A172 (cell line): ENCODE data around the gene TMEM41A. TPM values are rescaled to one million over a fixed set of nuclear protein-coding genes. Genes with fewer than 3 reads are reported as not detected.

Experiments used
- DNase-seq: peaks from one replicate; pipeline ENCODE4 v3.0.0-alpha.2; 2015; ENCODE audit warnings: low spot score
- total RNA-seq: library from RNA; depleted of rRNA; stranded (reverse); fragments of >200 nt; shearing (Covaris generic); gene quantifications from 2 replicates; pipeline ENCODE4 v1.2.3, GENCODE V29; 2014; rRNA removed

TMEM41A gene
- total RNA-seq: 11.0 and 13.2 TPM in 2 replicates

DNA sequence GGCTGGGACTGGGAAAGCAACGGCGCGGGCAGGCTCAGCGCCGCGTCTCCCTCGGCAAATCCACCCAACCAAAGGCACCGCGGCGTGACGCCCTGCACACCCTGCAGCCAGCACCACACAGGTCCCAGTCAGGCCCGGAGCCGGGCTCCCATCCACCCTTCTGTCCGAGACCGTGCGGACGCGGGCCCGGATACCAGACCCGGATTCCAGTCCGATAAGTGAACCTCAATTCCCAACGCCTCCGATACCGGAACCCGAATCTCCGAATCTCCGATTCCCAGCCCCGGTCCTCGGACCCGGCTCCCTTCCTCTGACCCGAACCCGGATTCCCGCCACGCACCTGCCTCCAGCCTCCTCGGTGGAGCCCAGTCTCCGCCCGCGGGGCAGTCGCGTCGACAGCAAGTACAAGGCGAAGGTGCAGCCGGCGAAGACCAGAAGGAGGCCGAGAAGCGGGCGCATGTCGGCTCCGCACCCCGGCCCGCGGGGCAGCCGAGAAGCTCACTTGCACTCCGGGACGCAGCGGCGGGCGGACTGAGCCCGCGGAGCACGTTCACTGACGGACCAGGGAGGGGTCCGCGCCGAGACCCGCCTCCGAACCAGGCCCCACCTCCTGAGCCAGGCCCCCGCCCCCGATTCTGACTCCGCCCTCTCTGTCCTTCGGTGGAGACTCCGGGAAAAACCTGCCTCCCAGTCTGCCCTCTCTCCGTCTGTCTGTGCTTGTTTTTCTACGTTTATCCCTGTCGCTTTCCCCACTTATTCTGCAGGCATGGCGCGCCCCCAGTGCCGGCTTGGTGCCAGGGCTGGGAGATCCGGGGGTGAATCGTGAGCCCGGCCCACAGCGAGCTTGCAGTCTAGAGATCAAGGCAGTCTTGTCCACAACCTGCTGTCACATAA, at the start of gene TMEM41A:
TSS of gene TMEM41A (minus strand) at position 533 of the 894 bp plus-strand sequence. CDS start at position 459, 74 bp downstream.
- peak; percentile 75 for DNase-seq

GRCh38 chr3:185540695-185541094, 41.9 kb upstream of the TMEM41A start:
- DNase-seq: no peak

GRCh38 chr3:185539934-185540333, 41.1 kb upstream of the TMEM41A start:
- no peak for DNase-seq

DNA sequence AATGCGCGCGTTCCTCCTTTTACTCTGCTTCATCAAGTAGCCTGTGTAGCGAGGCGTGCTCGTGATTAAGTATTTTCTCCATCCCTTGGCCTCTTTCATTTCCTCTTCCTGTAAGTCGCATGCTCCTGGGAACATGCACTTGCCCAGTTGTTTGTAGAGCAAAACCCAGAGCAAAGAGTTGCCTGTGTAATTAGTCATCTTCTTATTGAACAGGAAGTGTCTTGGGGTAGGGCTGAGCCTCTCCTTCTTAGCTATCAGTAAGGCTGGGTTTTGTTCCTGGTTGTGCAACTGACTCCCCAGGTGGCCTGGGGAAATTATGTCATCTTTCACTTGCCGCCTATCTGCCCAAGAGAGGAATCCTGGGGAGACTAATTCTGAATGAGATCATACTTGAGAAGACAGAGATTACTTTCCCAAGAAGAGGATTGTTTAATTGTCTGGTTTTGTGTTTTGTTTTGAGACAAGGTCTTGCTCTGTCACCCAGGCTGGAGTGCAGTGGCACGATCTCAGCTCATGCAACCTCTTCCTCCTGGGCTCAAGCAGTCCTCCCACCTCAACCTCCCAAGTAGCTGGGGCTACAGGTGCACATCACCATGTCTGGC, 38.6 kb upstream of the TMEM41A start:
- peak; percentile 99 for DNase-seq

GRCh38 chr3:185534511-185534910, 35.7 kb upstream of the TMEM41A start:
- DNase-seq: no peak

- no peak for DNase-seq
Observed at GRCh38 chr3:185532901-185533300, 34.1 kb upstream of the TMEM41A start.

DNA sequence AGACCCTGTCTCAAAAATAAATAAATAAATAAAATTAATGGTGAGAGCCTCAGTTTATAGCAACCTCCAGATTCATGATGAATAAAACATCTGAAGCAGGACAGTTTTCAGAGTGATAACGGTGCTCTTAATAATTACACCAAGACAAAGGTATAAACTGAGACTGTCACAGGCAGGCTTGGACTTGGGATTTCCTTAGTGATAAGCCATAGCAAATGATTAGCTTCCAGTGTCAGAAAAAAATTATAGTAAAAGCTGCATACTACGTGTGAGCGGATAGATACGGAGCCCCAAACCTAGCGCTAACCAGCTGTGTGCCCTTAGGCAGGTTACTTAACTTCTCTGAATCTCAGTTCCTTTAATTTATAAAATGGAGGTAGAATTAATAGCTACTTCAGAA, 32.0 kb upstream of the TMEM41A start:
- no peak for DNase-seq

DNA sequence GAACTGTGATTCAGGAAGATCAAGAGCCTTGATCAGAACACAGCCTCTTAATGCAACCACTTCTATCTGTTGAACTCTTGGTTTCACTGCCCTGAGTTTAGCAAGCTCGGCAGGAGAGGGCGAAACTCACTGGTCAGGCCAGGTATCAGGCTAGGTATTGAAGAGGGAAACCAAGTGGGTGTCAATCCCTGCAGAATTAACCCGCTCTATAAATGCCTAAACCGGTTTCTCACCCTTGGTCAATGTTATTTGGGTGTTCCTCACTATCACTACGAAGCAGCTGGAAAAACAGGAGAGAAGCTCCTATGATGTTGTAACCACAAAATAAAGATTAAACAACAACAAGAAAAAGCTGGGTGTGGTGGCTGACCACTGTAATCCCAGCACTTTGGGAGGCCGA, 29.7 kb upstream of the TMEM41A start:
- DNase-seq: no peak

DNA sequence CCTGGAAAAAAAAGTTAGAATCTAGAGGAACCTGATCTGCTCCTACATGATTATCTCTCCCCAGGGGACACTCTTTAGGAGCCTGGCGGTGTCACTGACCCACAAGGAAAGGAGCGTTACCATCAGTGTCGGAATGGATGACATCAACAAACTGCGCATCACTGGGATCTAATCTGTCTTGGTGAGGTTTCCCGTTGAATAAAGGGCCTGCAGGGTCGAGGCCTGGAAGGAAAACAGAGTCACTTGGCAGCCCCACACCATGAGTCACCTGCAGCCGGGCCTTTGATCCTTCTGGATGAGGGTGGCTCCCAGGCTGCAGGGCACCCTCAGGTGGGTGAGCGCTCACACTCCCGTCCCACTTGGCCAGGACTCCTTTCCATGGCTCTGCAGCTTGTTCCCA, 28.5 kb upstream of the TMEM41A start:
- DNase-seq: peak; percentile 47

GRCh38 chr3:185526349-185526951, 27.6 kb upstream of the TMEM41A start:
- DNase-seq: no peak

- no peak for DNase-seq
Observed at GRCh38 chr3:185521349-185522138, 22.7 kb upstream of the TMEM41A start.

DNA sequence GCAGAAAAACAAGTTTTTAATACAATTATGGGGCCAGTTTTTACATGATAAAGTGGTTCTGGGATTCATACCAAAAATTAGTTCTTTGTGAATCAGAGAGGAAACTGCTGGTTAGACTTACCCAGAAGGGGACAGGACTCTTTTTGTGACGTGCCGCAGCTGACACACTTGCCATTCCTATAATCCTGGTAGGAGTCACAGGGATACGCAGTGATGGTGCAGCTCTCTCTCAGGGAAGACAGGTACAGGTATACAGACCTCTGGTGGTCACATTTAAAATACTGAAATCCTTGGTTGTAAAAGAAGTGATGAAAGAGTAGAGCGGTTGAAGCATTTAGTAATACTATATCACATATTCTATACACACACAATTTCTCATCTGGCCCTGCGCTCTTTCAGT, 20.2 kb upstream of the TMEM41A start:
- no peak for DNase-seq

DNA sequence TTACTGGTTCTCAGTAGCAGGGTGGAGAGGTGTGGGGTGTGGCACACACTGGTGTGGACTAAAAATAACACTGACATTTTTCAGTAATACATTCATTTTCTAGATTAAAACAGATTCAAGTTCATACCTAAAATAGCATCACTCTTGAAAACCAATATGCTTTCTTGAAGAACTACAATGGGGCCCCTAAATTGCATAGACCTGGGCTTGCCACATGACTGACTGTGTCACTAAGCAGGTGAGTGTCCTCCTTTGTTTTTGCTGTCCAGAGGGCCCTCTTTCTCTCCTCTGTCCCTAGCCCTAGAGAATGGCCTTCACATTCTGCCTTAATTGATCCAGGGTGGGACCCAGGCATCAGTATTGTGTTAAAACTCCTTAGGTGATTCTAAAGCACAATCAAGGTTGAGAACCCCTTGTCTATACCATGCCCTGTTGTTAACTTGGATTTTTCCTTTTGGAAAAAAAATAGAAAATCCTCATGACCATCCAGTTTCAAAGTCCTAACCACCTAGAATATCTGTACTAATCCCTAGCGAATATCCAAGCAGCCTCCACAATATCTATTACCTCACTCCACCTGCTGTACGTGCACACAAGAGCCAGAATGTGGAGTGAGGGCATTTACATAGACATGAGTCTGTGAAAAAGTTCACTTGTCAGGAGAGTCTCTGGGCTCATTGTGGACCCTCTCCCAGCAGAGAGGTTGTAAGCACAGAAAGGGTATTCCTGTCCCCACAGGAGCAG, 18.7 kb upstream of the TMEM41A start:
- DNase-seq: no peak

DNA sequence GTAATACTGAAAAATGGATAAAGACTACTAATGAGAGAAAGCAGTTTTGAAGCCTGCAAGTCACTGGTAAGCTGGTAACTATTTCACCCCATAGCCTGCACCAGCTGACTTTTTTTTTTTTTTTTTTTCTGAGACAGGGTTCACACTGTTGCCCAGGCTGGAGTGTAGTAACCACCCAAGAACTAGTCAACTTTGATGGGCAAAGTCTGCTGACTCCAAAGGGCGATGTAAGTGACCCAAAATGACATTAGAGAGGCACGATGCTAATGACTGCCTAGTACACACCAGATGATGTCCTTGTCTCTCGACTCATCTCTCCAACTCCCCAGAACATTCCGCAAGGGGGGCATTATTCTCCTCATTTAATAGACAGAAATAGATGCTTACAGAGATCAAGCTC, 12.9 kb upstream of the TMEM41A start:
- DNase-seq: no peak

GRCh38 chr3:185508335-185508991, 9.6 kb upstream of the TMEM41A start:
- DNase-seq: no peak

GRCh38 chr3:185507883-185508282, 9.0 kb upstream of the TMEM41A start:
- no peak for DNase-seq

GRCh38 chr3:185504636-185505035, 5.8 kb upstream of the TMEM41A start:
- no peak for DNase-seq

DNA sequence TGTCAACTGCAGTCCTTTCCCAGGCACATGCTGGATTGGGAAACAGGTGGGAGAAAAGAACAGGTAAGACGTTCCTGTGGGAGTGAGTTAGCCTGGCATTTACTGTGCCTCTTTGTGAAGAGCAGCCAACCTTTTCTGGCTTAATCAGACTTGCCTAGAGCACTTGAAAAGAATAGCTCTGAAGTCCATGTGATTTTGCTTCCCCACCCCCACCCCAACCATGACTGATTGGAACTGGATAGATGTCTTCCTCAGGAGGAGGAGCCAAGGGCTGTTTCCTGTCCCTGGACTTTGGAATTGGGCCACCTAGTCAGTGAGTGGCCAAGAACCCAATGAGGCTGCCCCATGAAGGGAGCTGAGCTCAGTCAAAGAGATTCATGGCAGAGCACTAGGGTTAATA, 4.7 kb upstream of the TMEM41A start:
- DNase-seq: no peak

DNA sequence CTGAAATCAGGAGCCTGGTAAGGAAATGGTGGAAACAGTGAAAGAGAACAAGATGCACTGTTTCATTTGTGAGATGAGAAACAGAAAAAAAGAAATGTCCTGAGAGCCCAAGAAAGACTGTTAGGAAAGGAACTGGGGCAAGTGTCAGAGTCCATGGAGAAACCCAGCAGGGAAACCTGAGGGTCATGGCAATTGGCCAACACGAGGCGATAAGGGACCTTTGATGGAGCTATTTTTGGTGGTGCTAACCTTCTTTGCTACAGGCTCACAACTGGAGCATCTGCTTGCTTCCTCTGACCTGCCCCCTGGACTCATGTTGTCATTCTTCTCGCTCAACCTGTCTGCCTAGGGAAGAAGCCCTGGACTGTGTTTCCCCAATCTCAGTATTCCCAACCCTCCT, 4.2 kb upstream of the TMEM41A start:
- no peak for DNase-seq

DNA sequence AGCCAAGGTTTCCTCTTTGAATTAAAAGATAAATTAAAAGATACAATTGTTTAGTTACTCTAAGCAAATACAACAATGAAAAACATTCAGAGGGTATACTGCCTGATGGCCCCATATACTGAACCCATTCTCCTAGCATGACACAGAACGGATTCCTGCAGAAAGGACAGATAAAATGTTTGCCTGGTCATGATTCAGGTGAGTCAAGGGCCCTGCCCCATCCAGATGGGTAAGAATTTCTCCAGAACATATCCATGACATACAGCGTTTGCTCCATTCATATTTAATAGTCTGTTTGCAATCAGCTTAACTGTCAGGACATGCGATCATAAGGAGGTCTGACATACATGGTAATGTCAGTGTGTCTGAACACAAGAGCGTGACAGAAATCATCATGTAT, 8.6 kb downstream of the TMEM41A start:
- no peak for DNase-seq

DNA sequence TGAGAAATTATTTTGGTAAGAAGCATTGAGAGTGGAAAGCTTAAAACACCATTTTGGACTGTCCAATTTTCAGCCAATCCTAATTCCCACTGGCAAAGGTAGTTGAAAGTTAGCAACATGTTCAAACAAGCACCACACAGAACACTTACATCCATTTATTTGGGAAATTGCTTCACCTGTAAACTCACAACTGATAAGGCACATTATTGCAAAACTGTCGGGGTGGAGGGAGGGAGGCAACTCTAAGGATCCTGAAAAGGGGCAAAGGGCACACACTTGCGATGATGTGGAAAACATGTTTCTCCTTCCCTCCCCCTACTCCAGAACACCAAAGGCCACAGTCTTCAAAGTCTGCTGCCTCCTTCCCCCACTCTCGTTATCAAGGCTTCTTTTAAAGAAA, 9.4 kb downstream of the TMEM41A start:
- DNase-seq: no peak
